Measurements from ENCODE around the gene TEP1. TPM values are rescaled to one million over a fixed set of nuclear protein-coding genes. Genes with fewer than 3 reads are reported as not detected.

The TEP1 gene
- 10 to 100 TPM; 44.5 to 48.1 TPM for total RNA-seq

DNA sequence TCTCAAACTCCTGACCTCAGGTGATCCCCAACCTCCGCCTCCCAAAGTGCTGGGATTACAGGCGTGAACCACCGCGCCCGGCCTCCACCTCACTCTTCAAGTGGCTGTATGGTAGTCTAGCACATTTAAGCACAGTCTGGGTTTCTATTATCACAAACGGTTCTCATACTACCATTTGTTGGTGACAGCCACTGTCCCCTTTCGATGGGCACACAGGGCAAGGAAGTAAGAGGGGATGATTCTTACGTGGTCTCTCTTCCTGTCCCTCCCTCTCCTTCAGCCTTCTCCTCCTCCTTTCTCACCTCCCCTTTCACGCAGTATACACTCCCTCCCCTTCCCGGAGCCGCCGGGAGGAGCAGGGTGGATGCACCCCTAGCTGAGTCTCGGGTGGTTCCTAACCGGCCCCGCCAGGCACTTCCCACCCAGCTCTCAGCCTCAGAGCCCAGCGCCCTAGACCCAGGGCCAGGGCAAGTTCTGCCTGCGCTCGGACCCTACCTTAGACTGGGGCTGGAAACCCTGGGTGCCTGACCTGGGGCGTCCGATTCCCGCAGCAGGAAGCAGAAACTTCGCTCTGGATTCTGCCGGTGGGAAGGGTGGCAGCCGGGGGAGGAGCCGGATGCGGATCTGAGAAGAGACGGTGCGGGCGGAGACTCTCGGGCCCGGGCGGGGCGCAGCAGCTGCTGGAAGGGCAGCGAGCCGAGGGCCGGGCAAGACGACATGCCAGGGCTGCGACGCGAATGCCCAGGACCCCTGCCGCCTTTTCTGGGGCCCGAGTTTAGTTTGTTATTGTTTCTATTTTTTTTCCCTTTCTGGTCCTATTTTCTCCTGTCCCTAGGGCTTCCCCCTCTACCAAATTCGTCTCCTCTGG, at the start of gene TEP1:
Gene TEP1 (minus strand): TSS at position 626 of the 868 bp plus-strand sequence. CDS start 5,062 bp downstream, outside the sequence.

DNA sequence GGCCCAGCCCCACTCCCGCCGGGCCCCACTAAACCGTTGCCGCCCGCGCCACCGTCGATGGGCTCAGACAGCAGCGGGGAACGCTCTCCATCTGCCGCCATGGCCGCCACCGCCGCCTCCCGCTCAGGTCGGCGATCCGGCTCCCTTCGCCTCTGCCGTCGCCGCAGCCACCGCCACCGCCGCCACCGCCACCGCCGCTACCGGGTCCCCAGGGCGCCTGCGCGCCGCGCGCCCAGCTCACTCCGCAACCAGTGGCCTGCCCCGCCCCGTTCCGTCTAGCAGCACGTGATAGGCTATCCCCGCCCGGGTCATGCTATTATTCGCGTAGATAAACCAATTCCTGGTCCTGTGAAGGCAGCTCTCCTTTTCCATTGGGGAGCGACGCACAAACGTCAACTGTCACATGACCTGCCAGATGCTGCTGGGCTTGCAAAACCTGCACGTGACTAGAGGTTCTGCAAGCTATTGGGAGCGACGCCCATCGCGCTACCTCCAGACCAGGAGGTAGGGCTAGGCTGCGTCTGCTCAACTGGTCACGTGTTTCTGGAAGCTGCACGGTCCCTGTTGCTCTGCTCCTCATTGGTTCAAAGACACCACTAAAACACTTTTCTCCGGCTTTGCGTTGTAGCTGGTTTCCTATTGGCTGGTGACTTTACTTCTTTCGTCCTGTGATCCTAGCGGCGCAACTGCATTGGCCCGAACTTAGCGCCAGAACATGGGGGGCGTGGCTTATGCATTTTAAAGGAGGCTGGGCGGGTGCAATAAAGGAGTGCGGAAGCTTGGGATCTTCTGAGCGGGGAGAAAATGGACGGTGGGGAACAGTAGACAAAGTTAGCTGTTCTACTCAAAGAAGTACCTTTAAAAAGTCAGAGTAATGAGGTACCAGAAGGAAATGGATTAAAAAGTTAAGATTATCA, 48.2 kb upstream of the TEP1 start, which contains the start of gene PIP4P1:
Gene PIP4P1 (minus strand): TSS at position 210 of the 917 bp plus-strand sequence. CDS start 109 bp downstream, at position 101.

DNA sequence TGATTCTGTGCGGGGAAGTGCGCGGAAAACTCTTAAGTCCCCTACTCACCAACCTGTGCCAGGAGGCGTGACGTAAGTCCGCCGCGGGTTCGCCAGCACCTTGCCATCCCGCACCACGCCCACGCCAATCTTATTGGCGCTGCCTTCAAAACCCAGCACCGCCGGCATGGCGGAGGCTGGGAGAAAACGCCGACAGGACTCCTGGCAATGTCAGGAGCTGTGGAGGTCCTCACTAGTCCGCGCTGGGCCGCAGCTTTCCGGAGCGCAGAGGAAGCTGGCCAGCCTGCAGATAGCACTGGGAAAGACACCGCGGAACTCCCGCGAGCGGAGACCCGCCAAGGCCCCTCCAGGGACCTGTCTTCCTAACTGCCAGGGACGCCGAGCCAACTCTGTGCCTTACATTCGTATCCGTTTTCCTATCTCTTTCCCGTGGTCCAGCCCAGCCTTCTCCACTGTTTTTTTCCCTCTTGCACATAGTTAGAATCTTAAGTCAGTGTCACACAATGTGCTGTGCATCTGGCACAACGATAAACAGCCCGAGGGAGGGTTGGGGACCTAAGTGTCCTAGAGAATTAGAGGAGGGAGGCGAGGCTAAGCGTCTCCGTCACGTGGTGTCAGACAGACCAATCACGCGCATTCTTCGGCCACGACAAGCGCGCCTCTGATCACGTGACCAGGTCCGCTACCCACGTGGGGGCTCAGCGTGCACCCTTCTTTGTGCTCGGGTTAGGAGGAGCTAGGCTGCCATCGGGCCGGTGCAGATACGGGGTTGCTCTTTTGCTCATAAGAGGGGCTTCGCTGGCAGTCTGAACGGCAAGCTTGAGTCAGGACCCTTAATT, 41.4 kb upstream of the TEP1 start, which contains the start of the genes APEX1 and OSGEP:
Gene APEX1 (plus strand): TSS at position 711 of the 839 bp plus-strand sequence. CDS start 420 bp downstream, outside the sequence.
Gene OSGEP (minus strand): TSS at position 297 of the 839 bp plus-strand sequence. CDS start 129 bp downstream, at position 168.

DNA sequence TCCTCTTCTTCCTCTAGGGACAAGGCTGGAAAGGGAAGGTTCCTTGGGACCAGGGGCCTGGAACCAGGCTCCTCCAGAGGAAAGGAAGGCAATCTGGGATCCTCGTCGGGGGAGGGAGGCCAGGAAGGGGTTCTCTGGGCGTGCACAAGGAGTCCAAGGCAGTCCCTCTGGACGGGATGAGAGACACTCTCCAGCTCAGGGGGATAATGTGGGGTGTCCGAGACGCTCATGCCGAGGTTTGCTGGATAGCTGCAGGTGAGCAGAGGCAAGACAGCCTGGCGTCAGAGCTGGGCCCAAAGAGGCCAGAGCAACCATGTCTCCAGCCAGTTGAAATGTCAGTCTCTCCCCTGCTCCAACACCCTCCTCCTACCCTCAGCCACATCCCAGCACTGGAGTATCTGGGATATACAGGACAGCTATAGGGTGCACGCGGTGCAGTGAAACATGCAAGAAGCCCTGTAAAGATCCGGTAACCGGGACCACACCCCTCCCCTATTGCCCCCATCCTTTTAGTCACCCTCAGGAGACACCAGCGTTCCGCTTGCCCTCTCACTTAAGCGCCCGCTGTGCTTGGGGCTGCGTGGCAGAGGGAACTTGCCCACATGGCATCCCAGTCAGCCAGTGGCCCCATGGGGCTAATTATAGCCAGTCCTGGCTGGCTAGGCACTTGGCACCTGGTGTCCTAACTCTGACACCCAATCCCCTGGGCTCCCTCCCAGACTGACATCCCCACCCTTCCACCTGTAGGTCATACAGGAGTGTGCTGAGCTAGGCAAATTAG, 22.5 kb upstream of the TEP1 start, which contains the start of gene KLHL33:
Gene KLHL33 (minus strand): TSS at position 585 of the 781 bp plus-strand sequence. CDS start 355 bp downstream, at position 230.

DNA sequence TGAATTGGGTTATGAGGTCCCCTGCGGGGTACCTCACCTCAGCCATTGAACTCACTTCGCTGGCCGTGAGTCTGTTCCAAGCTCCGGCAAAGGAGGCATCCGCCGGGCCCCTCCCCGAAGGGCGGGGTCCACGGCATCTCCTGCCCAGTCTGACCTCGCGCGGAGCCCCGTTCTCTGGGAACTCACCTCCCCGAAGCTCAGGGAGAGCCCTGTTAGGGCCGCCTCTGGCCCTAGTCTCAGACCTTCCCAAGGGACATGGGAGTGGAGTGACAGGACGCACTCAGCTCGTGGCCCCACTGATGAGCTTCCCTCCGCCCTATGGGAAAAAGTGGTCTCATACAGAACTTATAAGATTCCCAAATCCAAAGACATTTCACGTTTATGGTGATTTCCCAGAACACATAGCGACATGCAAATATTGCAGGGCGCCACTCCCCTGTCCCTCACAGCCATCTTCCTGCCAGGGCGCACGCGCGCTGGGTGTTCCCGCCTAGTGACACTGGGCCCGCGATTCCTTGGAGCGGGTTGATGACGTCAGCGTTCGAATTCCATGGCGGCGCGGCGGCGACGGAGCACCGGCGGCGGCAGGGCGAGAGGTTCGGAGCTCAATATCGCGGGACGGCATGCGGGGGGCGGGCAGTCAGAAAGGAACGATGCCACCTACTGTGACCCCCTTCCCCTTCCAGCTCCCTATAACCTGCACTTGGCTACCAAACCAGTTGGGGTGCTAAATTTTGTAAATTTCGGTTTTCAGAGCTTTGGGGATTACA, 70.0 kb downstream of the TEP1 start, which contains the start of gene PARP2:
Gene PARP2 (plus strand): TSS at position 544 of the 770 bp plus-strand sequence. CDS start 7 bp downstream, at position 551.

DNA sequence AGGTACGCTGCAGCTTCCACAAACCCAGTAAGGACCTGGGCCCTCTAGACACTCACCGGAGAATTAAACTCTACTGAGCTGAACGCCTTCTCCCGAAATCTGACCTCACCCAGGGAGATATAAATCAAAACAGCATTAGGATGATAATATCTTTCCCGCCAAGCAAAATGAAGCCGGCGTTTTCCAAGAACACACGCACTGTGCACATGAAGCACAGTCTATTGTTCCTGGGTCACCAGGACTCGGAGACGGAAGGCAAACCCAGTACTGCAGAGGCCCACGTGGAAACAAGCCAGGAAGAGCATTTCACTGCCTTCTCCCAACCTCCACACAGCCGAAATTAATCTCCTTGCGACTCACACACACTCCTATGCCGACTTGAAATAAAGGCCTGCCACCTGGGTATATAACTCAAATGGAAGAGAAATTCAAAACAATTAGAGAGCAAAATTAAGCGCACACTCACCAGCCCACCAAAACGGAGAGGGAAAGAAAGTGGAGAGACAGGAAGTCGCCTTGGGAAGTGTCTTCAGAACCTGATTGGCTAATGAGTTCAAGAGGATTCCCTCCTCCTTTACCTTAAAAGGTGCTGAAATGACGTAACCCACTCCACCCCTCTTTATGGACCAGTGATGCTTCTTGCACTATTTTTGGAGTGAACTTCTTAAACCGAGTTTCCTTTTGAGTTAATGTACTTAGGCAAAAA, 80.4 kb downstream of the TEP1 start, which contains the start of gene CCNB1IP1:
Gene CCNB1IP1 (minus strand): TSS at position 492 of the 706 bp plus-strand sequence. CDS start 16,756 bp downstream, outside the sequence.

Other genes starting within 250 kb of the TEP1 start
- gene OR11G2, start 222.6 kb downstream of the TEP1 start, total RNA-seq: not detected
- gene OR11H6, start 189.8 kb downstream of the TEP1 start, total RNA-seq: not detected
- gene OR11H7, start 184.5 kb downstream of the TEP1 start, total RNA-seq: not detected
- gene OR11H4, start 174.2 kb downstream of the TEP1 start, total RNA-seq: not detected
- 10 to 100 TPM; 17.5 to 22.1 TPM for gene TTC5, start 107.5 kb downstream of the TEP1 start, total RNA-seq
- 10 to 100 TPM; 36.0 to 37.0 TPM for gene CCNB1IP1, start 80.2 kb downstream of the TEP1 start, total RNA-seq
- 10 to 100 TPM; 25.1 to 25.2 TPM for gene PARP2, start 69.9 kb downstream of the TEP1 start, total RNA-seq
- gene KLHL33, start 22.7 kb upstream of the TEP1 start, total RNA-seq: under 1 TPM; 0.13 to 0.19 TPM
- 10 to 100 TPM; 48.0 to 49.1 TPM for gene OSGEP, start 41.3 kb upstream of the TEP1 start, total RNA-seq
- 100 to 1,000 TPM; 162 to 164 TPM for gene APEX1, start 41.7 kb upstream of the TEP1 start, total RNA-seq
- 10 to 100 TPM; 39.0 to 41.9 TPM for gene PIP4P1, start 47.9 kb upstream of the TEP1 start, total RNA-seq
- 100 to 1,000 TPM; 144 to 153 TPM for gene PNP, start 55.9 kb upstream of the TEP1 start, total RNA-seq
- gene RNASE10, start 92.0 kb upstream of the TEP1 start, total RNA-seq: under 1 TPM; 0.18 to 0.53 TPM
- gene RNASE9, start 147.5 kb upstream of the TEP1 start, total RNA-seq: not detected
- not detected for gene RNASE11, start 174.5 kb upstream of the TEP1 start, total RNA-seq
- not detected for gene RNASE12, start 177.9 kb upstream of the TEP1 start, total RNA-seq
- gene OR6S1, start 228.2 kb upstream of the TEP1 start, total RNA-seq: not detected

Measured in activated naive CD4-positive, alpha-beta T cell treated with anti-CD3 and anti-CD28 coated beads, Interleukin-2, amount 10 ng/mL, durations not matched to agents 5 hours and 36 hours (primary cell).